ENCODE results near the gene DGKD. TPM values are rescaled to one million over a fixed set of nuclear protein-coding genes. Genes with fewer than 3 reads are reported as not detected.
A peak's percentile ranks its signal among the peaks of the same experiment; 100 is the strongest.

The DGKD gene
- total RNA-seq, 4 donors from 2014 or later: 9.1 to 21.9 (median 17.8) TPM

GRCh38 chr2:233411162-233411561 is 56.9 kb downstream of the DGKD start:
- H3K4me3 ChIP-seq: no peak overlapping the region
- no peak for TF ChIP-seq EP300 (IDR thresholded peaks at IDR 0.05)
- TF ChIP-seq, protein P1, sequence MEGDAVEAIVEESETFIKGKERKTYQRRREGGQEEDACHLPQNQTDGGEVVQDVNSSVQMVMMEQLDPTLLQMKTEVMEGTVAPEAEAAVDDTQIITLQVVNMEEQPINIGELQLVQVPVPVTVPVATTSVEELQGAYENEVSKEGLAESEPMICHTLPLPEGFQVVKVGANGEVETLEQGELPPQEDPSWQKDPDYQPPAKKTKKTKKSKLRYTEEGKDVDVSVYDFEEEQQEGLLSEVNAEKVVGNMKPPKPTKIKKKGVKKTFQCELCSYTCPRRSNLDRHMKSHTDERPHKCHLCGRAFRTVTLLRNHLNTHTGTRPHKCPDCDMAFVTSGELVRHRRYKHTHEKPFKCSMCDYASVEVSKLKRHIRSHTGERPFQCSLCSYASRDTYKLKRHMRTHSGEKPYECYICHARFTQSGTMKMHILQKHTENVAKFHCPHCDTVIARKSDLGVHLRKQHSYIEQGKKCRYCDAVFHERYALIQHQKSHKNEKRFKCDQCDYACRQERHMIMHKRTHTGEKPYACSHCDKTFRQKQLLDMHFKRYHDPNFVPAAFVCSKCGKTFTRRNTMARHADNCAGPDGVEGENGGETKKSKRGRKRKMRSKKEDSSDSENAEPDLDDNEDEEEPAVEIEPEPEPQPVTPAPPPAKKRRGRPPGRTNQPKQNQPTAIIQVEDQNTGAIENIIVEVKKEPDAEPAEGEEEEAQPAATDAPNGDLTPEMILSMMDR (IDR thresholded peaks at IDR 0.05): no peak
- no peaks in the 10 kb centered on the region for H3K27me3 ChIP-seq
- peaks cover 4 to 61% (median 7%) of the 10 kb centered on the region in 3 donors for H3K4me1 ChIP-seq
- no peak overlapping the region for H3K27ac ChIP-seq
- no peaks in the 10 kb centered on the region for H3K36me3 ChIP-seq
- peaks cover 0 to 12% (median 0%) of the 10 kb centered on the region in 3 donors for H3K9me3 ChIP-seq
- no peak for ATAC-seq
- WGBS, 2 donors (ENCODE audit: low coverage in 1 of 2): 93 to 100% methylated on average over 1 of the region's 1 CpG

DNA sequence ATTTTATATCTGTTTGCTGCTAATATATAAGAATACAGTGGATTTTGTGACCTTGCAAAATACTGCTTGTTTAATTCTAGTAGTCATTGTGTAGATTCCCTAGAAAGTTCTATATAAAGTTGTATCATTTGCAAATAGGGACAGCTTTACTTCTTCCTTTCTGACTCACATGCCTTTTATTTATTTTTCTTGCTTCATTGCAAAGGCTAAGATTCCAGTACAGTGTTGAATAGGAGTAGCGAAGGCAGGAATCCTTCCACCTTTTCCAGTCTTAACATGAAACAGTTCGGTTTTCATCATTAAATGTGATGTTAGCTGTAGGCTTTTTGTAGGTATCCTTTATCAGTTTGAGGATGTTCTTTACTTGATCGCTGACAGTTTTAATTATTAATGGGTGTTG is 58.1 kb downstream of the DGKD start:
- no peaks in the 10 kb centered on the region for H3K36me3 ChIP-seq
- WGBS, 2 donors (ENCODE audit: low coverage in 1 of 2): 98 to 100% methylated on average over 2 to 3 of the region's 3 CpGs
- peaks cover 4 to 56% (median 5%) of the 10 kb centered on the region in 3 donors for H3K4me1 ChIP-seq
- ATAC-seq: no peak
- no peak overlapping the region for H3K4me3 ChIP-seq
- H3K27me3 ChIP-seq: no peaks in the 10 kb centered on the region
- peaks cover 0 to 12% (median 0%) of the 10 kb centered on the region in 3 donors for H3K9me3 ChIP-seq
- H3K27ac ChIP-seq: no peak overlapping the region
- TF ChIP-seq, protein P1 (IDR thresholded peaks at IDR 0.05): no peak
- no peak for TF ChIP-seq POLR2AphosphoS5 (IDR thresholded peaks at IDR 0.05)
- TF ChIP-seq POLR2A (IDR thresholded peaks at IDR 0.05): no peak
- TF ChIP-seq EP300 (IDR thresholded peaks at IDR 0.05): no peak

- ATAC-seq: no peak
- WGBS, 2 donors (ENCODE audit: low coverage in 1 of 2): 88 to 100% methylated on average over 2 to 4 of the region's 4 CpGs
These were observed 58.8 kb downstream of the DGKD start for GRCh38 chr2:233413046-233413445.

GRCh38 chr2:233413559-233414272 is 59.4 kb downstream of the DGKD start:
- Histone ChIP-seq H3K4me1 (peaks cover 0 to 50% (median 3%) of the 10 kb centered on the region in 3 donors), H3K27me3 (no peaks in the 10 kb centered on the region), H3K27ac (peak overlapping the region; percentile 35 to 53 (median 42)), H3K9me3 (peaks cover 0 to 12% (median 0%) of the 10 kb centered on the region in 3 donors), H3K4me3 (no peak overlapping the region), H3K36me3 (no peaks in the 10 kb centered on the region)
- TF ChIP-seq EP300 (IDR thresholded peaks at IDR 0.05) (no peak), POLR2A (IDR thresholded peaks at IDR 0.05) (no peak), POLR2AphosphoS5 (IDR thresholded peaks at IDR 0.05) (peak; percentile 78)
- TF ChIP-seq, protein P1 (IDR thresholded peaks at IDR 0.05): no peak
- 70 to 89% methylated on average over 3 to 4 of the region's 9 CpGs for WGBS, 2 donors (ENCODE audit: low coverage in 1 of 2)
- peak; percentile 74 for ATAC-seq

More at GRCh38 chr2:233413046-233413445, 58.8 kb downstream of the DGKD start:
- Histone ChIP-seq H3K27ac (peak overlapping the region in 1 of 4 donors; percentile 53), H3K9me3 (peaks cover 0 to 12% (median 0%) of the 10 kb centered on the region in 3 donors), H3K4me1 (peaks cover 3 to 50% (median 4%) of the 10 kb centered on the region in 3 donors), H3K36me3 (no peaks in the 10 kb centered on the region), H3K4me3 (no peak overlapping the region), H3K27me3 (no peaks in the 10 kb centered on the region)
- TF ChIP-seq POLR2A (IDR thresholded peaks at IDR 0.05) (no peak), EP300 (IDR thresholded peaks at IDR 0.05) (no peak), POLR2AphosphoS5 (IDR thresholded peaks at IDR 0.05) (no peak)
- TF ChIP-seq, protein P1 (IDR thresholded peaks at IDR 0.05): no peak

GRCh38 chr2:233414273-233414654 is 60.0 kb downstream of the DGKD start:
- no peak for TF ChIP-seq POLR2A (IDR thresholded peaks at IDR 0.05)
- TF ChIP-seq POLR2AphosphoS5 (IDR thresholded peaks at IDR 0.05): no peak
- TF ChIP-seq EP300 (IDR thresholded peaks at IDR 0.05): no peak
- TF ChIP-seq, protein P1 (IDR thresholded peaks at IDR 0.05): no peak
- Histone ChIP-seq H3K27ac (peak overlapping the region; percentile 35 to 53 (median 41)), H3K4me3 (no peak overlapping the region), H3K4me1 (peaks cover 3 to 50% (median 5%) of the 10 kb centered on the region in 3 donors), H3K9me3 (peaks cover 0 to 12% (median 0%) of the 10 kb centered on the region in 3 donors), H3K36me3 (no peaks in the 10 kb centered on the region), H3K27me3 (no peaks in the 10 kb centered on the region)
- no peak for ATAC-seq
- 83% methylated on average over 2 of the region's 4 CpGs; no CpG with 5 or more reads in 1 of the 2 donors for WGBS, 2 donors (ENCODE audit: low coverage in 1 of 2)

All from gastroesophageal sphincter (tissue), 4 donors.